Fibroblast of lung (primary cell): ENCODE measurements around the gene SIDT2. TPM values are rescaled to one million over a fixed set of nuclear protein-coding genes. Genes with fewer than 3 reads are reported as not detected.
A peak's percentile ranks its signal among the peaks of the same experiment; 100 is the strongest.
"Not testable (repeated sequence)": the region's sequence is repeated elsewhere in the genome, so short reads cannot be mapped to it uniquely, and the experiment has no call there.

Source experiments
- DNase-seq, 2 donors: peaks; one replicate each; pipeline versions ENCODE4 v3.0.0 to v3.0.0-alpha.2; 2010; ENCODE audit warnings: low read depth in 2 of 2
- H2AFZ ChIP-seq: 2 replicates; pipeline ENCODE4 v1.5.1; 2012; ENCODE audit warnings: low read length, control low read depth, inconsistent platforms
- H3K27ac ChIP-seq: 2 replicates; pipeline ENCODE4 v1.5.1; 2011; ENCODE audit warnings: low read length, control low read depth; ENCODE audit not compliant: insufficient read depth
- H3K27me3 ChIP-seq: 2 replicates; pipeline ENCODE4 v1.5.1; 2011; ENCODE audit warnings: mild to moderate bottlenecking, low read length; ENCODE audit not compliant: control insufficient read depth, insufficient read depth
- H3K36me3 ChIP-seq: 2 replicates; pipeline ENCODE4 v1.5.1; 2011; ENCODE audit warnings: low read length; ENCODE audit not compliant: control insufficient read depth, insufficient read depth
- H3K4me1 ChIP-seq: 2 replicates; pipeline ENCODE4 v1.5.1; 2011; ENCODE audit warnings: low read length; ENCODE audit not compliant: control insufficient read depth, insufficient read depth; ENCODE audit errors: extremely low read depth
- H3K4me2 ChIP-seq: 2 replicates; pipeline ENCODE4 v1.5.1; 2011; ENCODE audit warnings: low read length, control low read depth; ENCODE audit not compliant: insufficient read depth; ENCODE audit errors: extremely low read depth
- H3K4me3 ChIP-seq, 4 experiments: fragments of 200-600 bp in 1 of 4; sonication (generic) in 1 of 4; replicated peaks in 1 of 4; 2 replicates each; pipeline ENCODE4 v1.5.1; 2011 to 2016; ENCODE audit warnings: low read length in 4 of 4, low read depth in 3 of 4, mild to moderate bottlenecking in 3 of 4, control low read depth in 2 of 4, inconsistent platforms in 1 of 4, mixed read lengths in 1 of 4; ENCODE audit not compliant: insufficient read depth in 1 of 4; ENCODE audit errors: control extremely low read depth in 1 of 4
- H3K79me2 ChIP-seq: 2 replicates; pipeline ENCODE4 v1.5.1; 2012; ENCODE audit warnings: mild to moderate bottlenecking, low read length, inconsistent platforms; ENCODE audit not compliant: control insufficient read depth, insufficient read depth
- H3K9ac ChIP-seq: 2 replicates; pipeline ENCODE4 v1.5.1; 2011; ENCODE audit warnings: mild to moderate bottlenecking, low read length, control low read depth; ENCODE audit not compliant: insufficient read depth
- H3K9me3 ChIP-seq: 2 replicates; pipeline ENCODE4 v1.5.1; 2012; ENCODE audit warnings: low read depth, low read length; ENCODE audit not compliant: control insufficient read depth, insufficient read depth
- H4K20me1 ChIP-seq: 2 replicates; pipeline ENCODE4 v1.5.1; 2011; ENCODE audit warnings: low read length; ENCODE audit not compliant: control insufficient read depth, insufficient read depth; ENCODE audit errors: extremely low read depth
- CTCF ChIP-seq, 2 donors: IDR thresholded peaks in 1 of 2; conservative IDR thresholded peaks in 1 of 2; 1 replicate in 1 of 2; 2 replicates in 1 of 2; pipeline ENCODE4 v1.5.1; 2011 to 2012; ENCODE audit warnings: low read length in 2 of 2, control low read depth in 1 of 2, inconsistent platforms in 1 of 2, low read depth in 1 of 2, mild to moderate bottlenecking in 1 of 2
- EZH2 ChIP-seq: IDR thresholded peaks from 2 replicates; pipeline ENCODE4 v1.5.1; 2012; ENCODE audit warnings: low read length, control low read depth, mild to moderate bottlenecking; ENCODE audit errors: missing control alignments
- polyA plus RNA-seq, 2 donors: library from polyadenylated mRNA; depleted of rRNA in 1 of 2; stranded (reverse) in 1 of 2; unstranded in 1 of 2; fragments of >200 nt; gene quantifications; 2 replicates each; pipeline ENCODE4 v1.2.1, GENCODE V29; 2011 to 2012; ENCODE audit warnings: missing spikeins in 1 of 2
- total RNA-seq: library from RNA; depleted of rRNA; stranded (reverse); fragments of >200 nt; gene quantifications from 2 replicates; pipeline ENCODE4 v1.2.1, GENCODE V29; 2014

Gene SIDT2
- total and polyA plus RNA-seq, 2 donors (not counting 1 experiment from before 2014, with no cell fraction given): 23.5 to 27.2 TPM

GRCh38 chr11:117134431-117134830 is 44.1 kb upstream of the SIDT2 start:
- Histone ChIP-seq H3K9ac (no peak overlapping the region), H2AFZ (no peak overlapping the region), H3K27ac (no peak overlapping the region), H3K4me1 (no peaks in the 10 kb centered on the region), H3K27me3 (no peaks in the 10 kb centered on the region), H3K4me3 (no peak overlapping the region), H3K36me3 (no peaks in the 10 kb centered on the region), H3K9me3 (no peaks in the 10 kb centered on the region), H4K20me1 (no peaks in the 10 kb centered on the region), H3K4me2 (no peak overlapping the region), H3K79me2 (no peaks in the 10 kb centered on the region)
- no peak for DNase-seq
- TF ChIP-seq CTCF (conservative IDR thresholded peaks at IDR 0.05 in 1 of 2, IDR thresholded peaks at IDR 0.05 in 1 of 2; ENCODE audit: low read depth in 1 of 2, low read length in 2 of 2) (no peak), EZH2 (no peak)

- H3K4me2 ChIP-seq, H3K36me3 ChIP-seq, H2AFZ ChIP-seq, H3K27me3 ChIP-seq, DNase-seq, H4K20me1 ChIP-seq, H3K9ac ChIP-seq, H3K79me2 ChIP-seq, H3K4me3 ChIP-seq, H3K27ac ChIP-seq, H3K9me3 ChIP-seq, H3K4me1 ChIP-seq: not testable (repeated sequence)
These were observed 43.6 kb upstream of the SIDT2 start for GRCh38 chr11:117134979-117135378.

- not testable (repeated sequence) for H3K4me1 ChIP-seq
These were observed 41.1 kb upstream of the SIDT2 start for GRCh38 chr11:117137223-117138086.

GRCh38 chr11:117143390-117143789 is 35.2 kb upstream of the SIDT2 start:
- peak overlapping the region; percentile 94 for H3K4me2 ChIP-seq
- H3K27ac ChIP-seq: peak overlapping the region; percentile 98
- H3K9ac ChIP-seq: peak overlapping the region; percentile 86
- H3K36me3 ChIP-seq: peaks cover 3% of the 10 kb centered on the region
- H3K79me2 ChIP-seq: peaks cover 41% of the 10 kb centered on the region
- DNase-seq: peak; percentile 59 to 65
- peak overlapping the region; percentile 100 for H2AFZ ChIP-seq
- H3K4me1 ChIP-seq: peaks cover 7% of the 10 kb centered on the region
- no peaks in the 10 kb centered on the region for H3K9me3 ChIP-seq
- TF ChIP-seq EZH2: no peak
- no peak for TF ChIP-seq CTCF (conservative IDR thresholded peaks at IDR 0.05 in 1 of 2, IDR thresholded peaks at IDR 0.05 in 1 of 2; ENCODE audit: low read depth in 1 of 2, low read length in 2 of 2)
- peaks cover 2% of the 10 kb centered on the region for H4K20me1 ChIP-seq
- no peaks in the 10 kb centered on the region for H3K27me3 ChIP-seq
- peak overlapping the region; percentile 83 to 99 (median 96) for H3K4me3 ChIP-seq

More at GRCh38 chr11:117137223-117138086, 41.1 kb upstream of the SIDT2 start:
- H3K27ac ChIP-seq, H2AFZ ChIP-seq, H3K36me3 ChIP-seq, H3K4me3 ChIP-seq, H3K9ac ChIP-seq, H3K4me2 ChIP-seq, H3K27me3 ChIP-seq, H4K20me1 ChIP-seq, DNase-seq, H3K79me2 ChIP-seq, H3K9me3 ChIP-seq: not testable (repeated sequence)
